ENCODE data around the gene TIE1. TPM values are rescaled to one million over a fixed set of nuclear protein-coding genes. Genes with fewer than 3 reads are reported as not detected.

TIE1 gene
- total and polyA plus RNA-seq, 2 experiments from 2014 or later = 5.0 TPM; not detected in 1

- Histone ChIP-seq H3K9me3 (ENCODE audit: low read depth) (no peaks in the 10 kb centered on the region), H3K4me3 (no peak overlapping the region), H3K27ac (no peak overlapping the region), H3K4me1 (ENCODE audit: low read depth) (no peaks in the 10 kb centered on the region), H3K27me3 (no peaks in the 10 kb centered on the region), H3K36me3 (no peaks in the 10 kb centered on the region)
- TF ChIP-seq, protein P1, sequence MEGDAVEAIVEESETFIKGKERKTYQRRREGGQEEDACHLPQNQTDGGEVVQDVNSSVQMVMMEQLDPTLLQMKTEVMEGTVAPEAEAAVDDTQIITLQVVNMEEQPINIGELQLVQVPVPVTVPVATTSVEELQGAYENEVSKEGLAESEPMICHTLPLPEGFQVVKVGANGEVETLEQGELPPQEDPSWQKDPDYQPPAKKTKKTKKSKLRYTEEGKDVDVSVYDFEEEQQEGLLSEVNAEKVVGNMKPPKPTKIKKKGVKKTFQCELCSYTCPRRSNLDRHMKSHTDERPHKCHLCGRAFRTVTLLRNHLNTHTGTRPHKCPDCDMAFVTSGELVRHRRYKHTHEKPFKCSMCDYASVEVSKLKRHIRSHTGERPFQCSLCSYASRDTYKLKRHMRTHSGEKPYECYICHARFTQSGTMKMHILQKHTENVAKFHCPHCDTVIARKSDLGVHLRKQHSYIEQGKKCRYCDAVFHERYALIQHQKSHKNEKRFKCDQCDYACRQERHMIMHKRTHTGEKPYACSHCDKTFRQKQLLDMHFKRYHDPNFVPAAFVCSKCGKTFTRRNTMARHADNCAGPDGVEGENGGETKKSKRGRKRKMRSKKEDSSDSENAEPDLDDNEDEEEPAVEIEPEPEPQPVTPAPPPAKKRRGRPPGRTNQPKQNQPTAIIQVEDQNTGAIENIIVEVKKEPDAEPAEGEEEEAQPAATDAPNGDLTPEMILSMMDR (IDR thresholded peaks at IDR 0.05; ENCODE audit: low read depth, low read length) = no peak
- DNase-seq (ENCODE audit: low read depth in 1 of 2, low spot score in 1 of 2) = no peak
Measured at GRCh38 chr1:43275826-43276620, 24.8 kb upstream of the TIE1 start.

GRCh38 chr1:43276673-43277072, 24.1 kb upstream of the TIE1 start:
- no peak for DNase-seq (ENCODE audit: low read depth in 1 of 2, low spot score in 1 of 2)
- no peak overlapping the region for H3K27ac ChIP-seq
- TF ChIP-seq, protein P1 (IDR thresholded peaks at IDR 0.05; ENCODE audit: low read depth, low read length) = no peak
- H3K27me3 ChIP-seq = no peaks in the 10 kb centered on the region
- no peak overlapping the region for H3K4me3 ChIP-seq
- H3K36me3 ChIP-seq = no peaks in the 10 kb centered on the region
- H3K9me3 ChIP-seq (ENCODE audit: low read depth) = no peaks in the 10 kb centered on the region
- H3K4me1 ChIP-seq (ENCODE audit: low read depth) = no peaks in the 10 kb centered on the region

- Histone ChIP-seq H3K27me3 (no peaks in the 10 kb centered on the region), H3K4me1 (ENCODE audit: low read depth) (no peaks in the 10 kb centered on the region), H3K4me3 (no peak overlapping the region), H3K9me3 (ENCODE audit: low read depth) (no peaks in the 10 kb centered on the region), H3K36me3 (no peaks in the 10 kb centered on the region), H3K27ac (no peak overlapping the region)
- TF ChIP-seq, protein P1 (IDR thresholded peaks at IDR 0.05; ENCODE audit: low read depth, low read length) = no peak
- DNase-seq (ENCODE audit: low read depth in 1 of 2, low spot score in 1 of 2) = no peak
Measured at GRCh38 chr1:43277116-43277876, 23.5 kb upstream of the TIE1 start.

DNA sequence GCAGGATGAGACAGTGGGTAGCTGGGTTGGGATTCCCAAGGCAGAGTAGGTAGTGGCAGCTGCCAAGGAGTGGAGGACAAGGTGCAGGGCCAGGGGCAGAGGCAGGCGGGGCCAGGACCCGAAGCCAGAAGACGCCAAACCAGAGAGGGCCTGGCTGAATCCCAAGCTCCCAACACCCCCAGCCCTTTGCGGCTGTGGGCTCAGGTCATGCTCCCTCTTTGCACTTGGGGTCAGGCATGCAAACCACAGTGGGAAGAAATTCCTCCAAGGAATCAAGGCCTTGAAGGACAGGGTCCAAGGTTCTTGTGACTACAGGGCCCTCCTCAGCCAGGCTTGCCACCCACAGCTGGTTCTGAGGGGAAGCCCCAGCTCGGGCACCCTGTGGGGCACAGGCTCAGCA, 21.6 kb upstream of the TIE1 start:
- H3K4me1 ChIP-seq (ENCODE audit: low read depth) = no peaks in the 10 kb centered on the region
- no peak overlapping the region for H3K4me3 ChIP-seq
- no peaks in the 10 kb centered on the region for H3K9me3 ChIP-seq (ENCODE audit: low read depth)
- H3K36me3 ChIP-seq = no peaks in the 10 kb centered on the region
- no peaks in the 10 kb centered on the region for H3K27me3 ChIP-seq
- H3K27ac ChIP-seq = no peak overlapping the region
- TF ChIP-seq, protein P1 (IDR thresholded peaks at IDR 0.05; ENCODE audit: low read depth, low read length) = no peak
- no peak for DNase-seq (ENCODE audit: low read depth in 1 of 2, low spot score in 1 of 2)

GRCh38 chr1:43279666-43280065, 21.1 kb upstream of the TIE1 start:
- DNase-seq (ENCODE audit: low read depth in 1 of 2, low spot score in 1 of 2) = no peak

More at GRCh38 chr1:43279666-43280065, 21.1 kb upstream of the TIE1 start:
- no peaks in the 10 kb centered on the region for H3K4me1 ChIP-seq (ENCODE audit: low read depth)
- H3K27me3 ChIP-seq = no peaks in the 10 kb centered on the region
- TF ChIP-seq, protein P1 (IDR thresholded peaks at IDR 0.05; ENCODE audit: low read depth, low read length) = no peak
- no peaks in the 10 kb centered on the region for H3K9me3 ChIP-seq (ENCODE audit: low read depth)
- H3K4me3 ChIP-seq = no peak overlapping the region
- no peaks in the 10 kb centered on the region for H3K36me3 ChIP-seq
- H3K27ac ChIP-seq = no peak overlapping the region

Measured in cardiac muscle cell (in vitro differentiated cells and primary cell).